PC-9 (cell line): ENCODE measurements around the gene SHROOM4. TPM values are rescaled to one million over a fixed set of nuclear protein-coding genes. Genes with fewer than 3 reads are reported as not detected.

ENCODE experiments used
- BruUV-seq: library from RNA; stranded (reverse); fragments of 400-500 nt; replicated peaks from 2 replicates; lab custom pipeline; 2021; lab: Mats Ljungman, UMichigan
- CTCF ChIA-PET: fragments of 300-600 bp; sonication (Branson Sonifier 250); formaldehyde crosslinking; loops from one replicate; lab custom pipeline; 2022; ENCODE audit warnings: antibody characterized with exemption; lab: Charles Lee
- POLR2A ChIA-PET: fragments of 300-600 bp; sonication (Branson Sonifier 250); formaldehyde crosslinking; loops from one replicate; lab custom pipeline; 2022; ENCODE audit warnings: antibody characterized with exemption; ENCODE audit not compliant: unreplicated experiment; lab: Charles Lee
- DNase-seq, 2 experiments: peaks; one replicate each; pipeline versions ENCODE4 v3.0.0 to v3.0.0-alpha.2; 2015 to 2022; ENCODE audit warnings: mixed read lengths in 1 of 2
- H2AFZ ChIP-seq: fragments of 200-600 bp; sonication (generic); 2 replicates; pipeline ENCODE4 v1.8.1; 2017; ENCODE audit warnings: antibody characterized with exemption
- H3F3A ChIP-seq: fragments of 200-600 bp; sonication (generic); 2 replicates; pipeline ENCODE4 v1.8.1; 2017; ENCODE audit warnings: antibody characterized with exemption, mild to moderate bottlenecking, low read depth; ENCODE audit not compliant: insufficient read depth
- H3K27ac ChIP-seq: fragments of 200-600 bp; sonication (generic); 2 replicates; pipeline ENCODE4 v1.6.1; 2016; ENCODE audit warnings: mixed run types
- H3K27me3 ChIP-seq: fragments of 200-600 bp; sonication (generic); 2 replicates; pipeline ENCODE4 v1.6.1; 2016; ENCODE audit warnings: low read depth, mixed run types; ENCODE audit not compliant: insufficient read depth
- H3K36me3 ChIP-seq: fragments of 200-600 bp; sonication (generic); 2 replicates; pipeline ENCODE4 v1.6.1; 2016; ENCODE audit warnings: low read depth, mixed run types
- H3K4me1 ChIP-seq: fragments of 200-600 bp; sonication (generic); replicated peaks from 2 replicates; pipeline ENCODE4 v1.6.1; 2016; ENCODE audit warnings: mixed run types; ENCODE audit not compliant: insufficient read depth
- H3K4me2 ChIP-seq: fragments of 200-600 bp; sonication (generic); 2 replicates; pipeline ENCODE4 v1.6.1; 2017; ENCODE audit warnings: mixed run types
- H3K4me3 ChIP-seq: fragments of 200-600 bp; sonication (generic); 2 replicates; pipeline ENCODE4 v1.6.1; 2016; ENCODE audit warnings: mixed run types
- H3K79me2 ChIP-seq: fragments of 200-600 bp; sonication (generic); 2 replicates; pipeline ENCODE4 v1.6.1; 2017; ENCODE audit warnings: low read depth, mixed run types
- H3K9me2 ChIP-seq: fragments of 200-600 bp; sonication (generic); 2 replicates; pipeline ENCODE4 v1.8.1; 2017; ENCODE audit warnings: mild to moderate bottlenecking; ENCODE audit not compliant: insufficient read depth
- H3K9me3 ChIP-seq: fragments of 200-600 bp; sonication (generic); 2 replicates; pipeline ENCODE4 v1.8.1; 2016; ENCODE audit warnings: low read depth; ENCODE audit not compliant: insufficient read depth
- H4K20me1 ChIP-seq: fragments of 200-600 bp; sonication (generic); 2 replicates; pipeline ENCODE4 v1.8.1; 2017; ENCODE audit not compliant: insufficient read depth
- CTCF ChIP-seq: fragments of 200-600 bp; sonication (generic); conservative IDR thresholded peaks from 2 replicates; pipeline ENCODE4 v1.6.1; 2017; ENCODE audit warnings: mixed run types, antibody characterized with exemption, mild to moderate bottlenecking, moderate library complexity
- EZH2 ChIP-seq: fragments of 200-600 bp; sonication (generic); IDR thresholded peaks from 2 replicates; pipeline ENCODE4 v1.8.0; 2017; ENCODE audit warnings: antibody characterized with exemption, low read depth
- intact Hi-C: fragments of 100-400 bp; cut with micrococcal nuclease; formaldehyde crosslinking; loops from one replicate; pipeline ENCODE4 v1.10.0; 2022; ENCODE audit not compliant: unreplicated experiment
- total RNA-seq: library from RNA; stranded (reverse); gene quantifications from 2 replicates; pipeline ENCODE4 v1.2.3, GENCODE V29; 2021

SHROOM4 gene
- total RNA-seq, 1 experiment from 2014 or later = 1.1 TPM

- Histone ChIP-seq H2AFZ (no peak overlapping the region), H3K9me3 (no peaks in the 10 kb centered on the region), H3K79me2 (no peaks in the 10 kb centered on the region), H3K9me2 (no peaks in the 10 kb centered on the region), H3K4me1 (no peaks in the 10 kb centered on the region), H3K4me2 (no peak overlapping the region), H3F3A (no peaks in the 10 kb centered on the region), H3K27ac (no peak overlapping the region), H4K20me1 (no peaks in the 10 kb centered on the region), H3K27me3 (no peaks in the 10 kb centered on the region), H3K4me3 (no peak overlapping the region), H3K36me3 (no peaks in the 10 kb centered on the region)
- POLR2A ChIA-PET = no interaction called here
- intact Hi-C loops = no loop called here
- BruUV-seq = no TSS peak
- CTCF ChIA-PET = no interaction called here
- TF ChIP-seq EZH2 (no peak), CTCF (no peak)
- DNase-seq = no peak
Measured at GRCh38 chrX:50780144-50780543, 33.9 kb downstream of the SHROOM4 start.

- CTCF ChIA-PET = no interaction called here
- TF ChIP-seq CTCF (no peak), EZH2 (no peak)
- H3F3A ChIP-seq = no peaks in the 10 kb centered on the region
- BruUV-seq = no TSS peak
- no peaks in the 10 kb centered on the region for H3K36me3 ChIP-seq
- no peak for DNase-seq
- no peaks in the 10 kb centered on the region for H4K20me1 ChIP-seq
- no peak overlapping the region for H2AFZ ChIP-seq
- no peaks in the 10 kb centered on the region for H3K9me2 ChIP-seq
- H3K4me2 ChIP-seq = no peak overlapping the region
- intact Hi-C loops = no loop called here
- no peaks in the 10 kb centered on the region for H3K79me2 ChIP-seq
- POLR2A ChIA-PET = no interaction called here
- no peaks in the 10 kb centered on the region for H3K9me3 ChIP-seq
- H3K27me3 ChIP-seq = no peaks in the 10 kb centered on the region
- H3K4me3 ChIP-seq = no peak overlapping the region
- H3K27ac ChIP-seq = no peak overlapping the region
- no peaks in the 10 kb centered on the region for H3K4me1 ChIP-seq
Measured at GRCh38 chrX:50779694-50780093, 34.3 kb downstream of the SHROOM4 start.

DNA sequence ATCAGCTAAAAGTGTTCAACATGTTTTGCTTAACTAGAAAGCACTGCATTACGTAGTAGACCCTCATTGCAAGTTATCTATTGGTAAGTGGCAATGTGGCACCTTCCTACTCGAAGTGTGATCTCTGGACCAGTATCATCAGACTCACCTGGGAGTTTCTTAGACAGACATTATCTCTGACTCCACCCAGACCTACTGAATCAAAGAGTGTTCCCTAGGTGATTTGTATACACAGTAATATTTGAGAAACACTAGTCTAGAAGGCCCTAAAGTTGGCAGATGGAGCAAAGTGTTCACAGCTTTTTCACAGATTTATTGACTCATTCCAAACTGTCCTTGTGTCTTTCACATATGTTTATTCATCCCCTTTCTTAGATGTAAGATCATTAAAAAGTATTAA lies 35.7 kb downstream of the SHROOM4 start:
- DNase-seq = no peak
- no peak for TF ChIP-seq CTCF
- TF ChIP-seq EZH2 = no peak
- BruUV-seq = no TSS peak
- H3K36me3 ChIP-seq = no peaks in the 10 kb centered on the region
- H3F3A ChIP-seq = no peaks in the 10 kb centered on the region
- H3K79me2 ChIP-seq = no peaks in the 10 kb centered on the region
- no peaks in the 10 kb centered on the region for H4K20me1 ChIP-seq
- H3K4me2 ChIP-seq = no peak overlapping the region
- H2AFZ ChIP-seq = no peak overlapping the region
- H3K9me3 ChIP-seq = no peaks in the 10 kb centered on the region
- ChIA-PET POLR2A (no interaction called here), CTCF (no interaction called here)
- intact Hi-C loops = no loop called here
- no peak overlapping the region for H3K4me3 ChIP-seq
- no peaks in the 10 kb centered on the region for H3K9me2 ChIP-seq
- no peaks in the 10 kb centered on the region for H3K27me3 ChIP-seq
- H3K27ac ChIP-seq = no peak overlapping the region
- H3K4me1 ChIP-seq = no peaks in the 10 kb centered on the region
